ENCODE results near the gene NEDD4L.

NEDD4L gene

GRCh38 chr18:58300867-58301266, 256.8 kb downstream of the NEDD4L start:
- DNase-seq, result no peak

- no peak for DNase-seq
Measured at GRCh38 chr18:58302811-58303210, 258.8 kb downstream of the NEDD4L start.

DNA sequence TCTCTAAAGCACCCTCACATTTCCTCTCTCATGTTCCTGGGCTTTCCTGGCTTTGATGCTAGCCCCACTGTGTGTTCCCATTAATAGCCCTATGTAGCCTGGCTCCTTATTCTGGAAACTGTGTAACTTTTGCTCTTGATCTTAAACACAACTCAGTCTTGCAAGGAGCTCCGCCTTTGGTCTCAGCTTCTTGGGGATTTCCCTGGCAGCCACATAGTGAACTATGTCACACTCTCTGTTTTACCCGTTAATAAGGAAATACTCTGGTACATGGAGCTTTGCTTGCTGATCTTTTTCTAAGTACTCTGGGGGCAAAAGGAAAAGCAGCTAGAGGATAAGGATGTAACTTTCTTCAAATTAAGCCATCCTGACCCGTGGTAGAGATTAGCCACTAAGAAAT, 259.3 kb downstream of the NEDD4L start:
- no peak for DNase-seq

DNA sequence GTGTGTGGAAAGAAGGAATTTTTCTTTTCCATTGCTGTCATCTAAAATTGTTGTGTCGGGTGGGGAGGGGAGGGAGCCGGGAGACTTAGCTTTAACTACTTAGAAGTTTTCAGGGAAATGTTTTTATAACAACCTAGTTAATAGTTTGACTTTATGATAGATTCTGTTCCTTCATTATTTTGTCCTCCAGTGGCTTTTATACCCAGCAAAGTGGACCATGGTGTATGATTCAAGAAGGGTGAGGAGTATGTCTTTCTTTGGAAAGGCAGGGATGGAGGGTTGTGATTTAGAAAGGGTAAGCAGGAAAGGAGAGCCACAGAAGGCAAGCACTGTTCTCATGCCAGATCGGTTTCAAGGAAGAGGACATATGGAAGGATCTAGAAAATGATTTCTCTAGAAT, 261.8 kb downstream of the NEDD4L start:
- DNase-seq, result no peak

GRCh38 chr18:58307441-58307840, 263.4 kb downstream of the NEDD4L start:
- DNase-seq, result no peak

DNA sequence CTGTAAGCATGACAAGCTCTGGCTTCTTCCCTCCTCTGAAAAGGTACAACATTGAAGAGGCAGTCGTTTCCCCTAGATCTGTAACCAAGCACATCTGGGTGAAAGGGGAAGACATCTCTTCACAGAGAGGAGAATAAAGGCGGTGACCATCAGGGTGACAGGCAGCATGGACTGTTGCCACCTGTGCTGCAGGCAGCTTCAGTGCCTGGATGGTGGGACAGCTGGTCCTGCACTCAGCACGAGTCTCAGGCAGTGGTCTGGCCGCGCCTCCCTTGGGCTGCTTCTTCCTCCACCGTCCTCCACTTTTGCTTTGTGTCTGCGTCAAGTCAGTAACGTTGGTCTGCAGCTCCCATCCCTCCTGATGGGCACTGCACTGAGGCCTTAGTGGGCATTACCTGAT, 264.4 kb downstream of the NEDD4L start:
- DNase-seq, result no peak

- no peak for DNase-seq
Measured at GRCh38 chr18:58309099-58309498, 265.1 kb downstream of the NEDD4L start.

- DNase-seq, result no peak
Measured at GRCh38 chr18:58309610-58310239, 265.7 kb downstream of the NEDD4L start.

- DNase-seq, result no peak
Measured at GRCh38 chr18:58310517-58310916, 266.5 kb downstream of the NEDD4L start.

GRCh38 chr18:58311390-58311789, 267.4 kb downstream of the NEDD4L start:
- no peak for DNase-seq

GRCh38 chr18:58313491-58314032, 269.5 kb downstream of the NEDD4L start:
- no peak for DNase-seq

GRCh38 chr18:58314284-58314683, 270.3 kb downstream of the NEDD4L start:
- no peak for DNase-seq

DNA sequence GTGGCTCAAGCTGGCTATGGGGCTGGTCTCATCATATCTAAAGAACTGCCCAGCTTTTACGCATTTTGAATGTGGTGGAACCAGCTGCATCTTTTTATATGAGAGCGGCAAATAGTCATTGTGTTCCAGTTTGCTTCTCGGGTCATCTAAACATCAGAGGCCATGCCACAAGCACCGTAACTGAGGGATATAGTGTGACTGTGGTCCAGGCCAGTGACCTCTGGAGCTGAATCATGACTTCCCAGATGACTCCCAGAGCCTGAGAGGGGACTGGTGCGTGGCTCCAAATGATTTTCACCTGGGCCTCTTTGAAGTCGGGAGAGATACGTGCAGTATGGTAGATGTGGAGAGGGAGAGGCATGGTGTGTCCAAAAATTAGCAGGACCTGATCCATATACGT, 271.0 kb downstream of the NEDD4L start:
- no peak for DNase-seq

- DNase-seq, result no peak
Measured at GRCh38 chr18:58315739-58316215, 271.8 kb downstream of the NEDD4L start.

DNA sequence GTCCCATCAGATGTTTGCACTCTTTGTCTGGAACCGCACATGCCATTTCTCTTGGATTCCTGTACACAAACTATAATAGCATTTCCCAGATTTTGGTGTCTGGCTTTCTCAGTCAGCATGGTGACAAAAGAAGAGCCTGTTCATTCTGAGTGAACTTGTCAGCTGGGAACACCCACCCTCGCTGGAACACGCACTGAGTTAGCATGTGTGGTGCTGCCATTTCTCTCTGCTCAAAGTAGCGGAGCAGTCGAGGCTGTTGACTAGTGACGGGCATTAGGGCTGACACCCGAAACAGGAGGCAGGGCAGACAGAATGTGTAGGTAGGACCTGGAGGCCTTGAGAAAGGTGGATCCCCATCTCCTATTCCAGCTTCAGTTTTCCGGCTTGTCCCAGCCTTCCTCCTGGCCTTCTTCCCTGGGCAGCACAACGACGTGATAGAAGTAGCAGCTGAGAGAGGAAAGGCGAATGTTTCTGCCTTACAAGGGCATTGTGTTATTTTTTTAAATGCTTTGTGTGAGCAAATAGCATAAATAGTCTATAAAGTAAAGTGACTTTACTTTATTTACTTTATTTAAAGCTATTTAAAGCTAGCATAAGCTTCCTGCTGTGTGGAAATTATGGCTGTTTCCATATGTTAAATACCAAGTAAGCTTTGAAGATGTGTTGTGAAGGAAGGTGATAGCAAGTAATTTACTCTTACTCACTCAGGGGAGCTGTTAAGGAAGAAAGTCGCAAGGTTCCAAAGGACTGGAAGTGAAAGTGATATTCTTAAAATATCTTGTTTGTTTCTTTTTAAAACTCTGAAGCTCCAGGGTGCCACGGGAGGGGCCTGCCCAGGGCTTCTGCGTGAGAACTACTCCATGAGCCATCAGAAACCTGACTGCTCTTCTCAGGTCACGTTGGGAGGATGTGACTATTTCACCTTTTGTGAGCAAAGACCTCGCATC, 272.6 kb downstream of the NEDD4L start:
- no peak for DNase-seq

- no peak for DNase-seq
Measured at GRCh38 chr18:58319719-58320118, 275.7 kb downstream of the NEDD4L start.

DNA sequence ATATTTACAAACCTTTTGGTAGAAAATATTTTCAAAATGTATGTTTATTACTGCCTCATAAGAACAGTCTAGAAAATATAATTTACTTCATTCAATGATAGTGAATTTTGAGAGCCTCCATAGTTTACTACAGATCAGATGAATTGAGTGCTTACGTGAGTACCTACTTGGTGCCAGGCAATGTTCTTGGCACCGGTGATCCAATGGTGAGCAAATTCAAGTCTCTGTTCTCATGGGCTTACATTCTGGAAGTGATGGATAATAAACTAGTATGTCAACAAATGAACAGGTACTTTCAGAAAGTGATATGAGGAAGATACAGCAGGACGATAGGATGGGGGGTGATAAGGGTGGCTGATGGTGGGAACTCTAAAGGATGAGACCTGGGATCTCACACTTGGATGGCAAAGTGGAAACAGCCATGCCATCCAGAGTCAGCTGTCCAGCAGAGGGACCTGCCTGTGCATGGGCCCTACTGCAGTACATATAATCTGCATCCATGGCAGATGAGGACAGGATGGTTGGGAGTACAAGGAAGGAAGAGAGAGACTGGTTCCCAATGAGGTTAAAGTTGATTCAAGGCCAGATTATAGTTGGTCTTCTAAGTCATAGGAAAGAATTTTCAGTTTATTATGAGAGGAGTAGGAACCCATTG, 277.0 kb downstream of the NEDD4L start:
- no peak for DNase-seq

GRCh38 chr18:58321986-58322385, 278.0 kb downstream of the NEDD4L start:
- peak; percentile 46 for DNase-seq

GRCh38 chr18:58322464-58322863, 278.4 kb downstream of the NEDD4L start:
- DNase-seq, result no peak

- no peak for DNase-seq
Measured at GRCh38 chr18:58323866-58324762, 280.1 kb downstream of the NEDD4L start.

GRCh38 chr18:58324824-58325480, 280.9 kb downstream of the NEDD4L start:
- DNase-seq, result no peak

- no peak for DNase-seq
Measured at GRCh38 chr18:58325494-58325893, 281.5 kb downstream of the NEDD4L start.
